GM12878 (cell line): ENCODE results near the gene MRPL53. TPM values are rescaled to one million over a fixed set of nuclear protein-coding genes. Genes with fewer than 3 reads are reported as not detected.

Experiments used
- ZBTB33 ChIP-seq: fragments of 450-650 bp; IDR thresholded peaks from 2 replicates; pipeline ENCODE4 v1.6.1; 2017; ENCODE audit warnings: mild to moderate bottlenecking
- ZBTB4 ChIP-seq: fragments of 450-650 bp; formaldehyde crosslinking; IDR thresholded peaks from 2 replicates; pipeline ENCODE4 v1.4.0; 2022; ENCODE audit warnings: mild to moderate bottlenecking, moderate library complexity
- ZBTB40 ChIP-seq: fragments of 450-650 bp; IDR thresholded peaks from 2 replicates; pipeline ENCODE4 v1.6.1; 2016; ENCODE audit warnings: mild to moderate bottlenecking, moderate library complexity, borderline replicate concordance
- polyA plus RNA-seq, 11 experiments: library from polyadenylated mRNA; depleted of rRNA in 4 of 11; unstranded in 6 of 11; stranded (reverse) in 5 of 11; fragments of >200 nt; fragmentation: Nextera tagmentation in 4 of 11; fragmentation: Illumina TruSeq in 1 of 11; extraction: Ambion mirVana in 4 of 11; extraction: Trizol in 1 of 11; gene quantifications; 1 replicate in 1 of 11; 2 replicates in 10 of 11; pipeline versions ENCODE4 v1.2.1 to v1.2.3, GENCODE V29; 2011 to 2016; ENCODE audit warnings: inconsistent platforms in 2 of 11, missing spikeins in 2 of 11, low read depth in 1 of 11
- total RNA-seq, 4 experiments: library from RNA; depleted of rRNA in 3 of 4; stranded (reverse); fragments of >200 nt in 3 of 4; fragmentation: Illumina TruSeq in 1 of 4; extraction: Trizol in 1 of 4; gene quantifications; 2 replicates each; pipeline versions ENCODE4 v1.2.1 to v1.2.3, GENCODE V29; 2013 to 2021

MRPL53 gene
- total and polyA plus RNA-seq, 10 of the 15 experiments (the other 5 are each of a cell fraction or from before 2014, with no cell fraction given): 15.1 to 167 (median 80.9) TPM

GRCh38 chr2:74515981-74516633 lies 43.6 kb upstream of the MRPL53 start (continued):
- no peak for TF ChIP-seq ZBTB40
- TF ChIP-seq ZBTB33: no peak
- TF ChIP-seq ZBTB4 (CRISPR knock-in tag): no peak
- TF ChIP-seq, all 136 proteins: peak for 6
